ENCODE results near the gene HACD3.
"Not testable (repeated sequence)": the region's sequence is repeated elsewhere in the genome, so short reads cannot be mapped to it uniquely, and the experiment has no call there.

HACD3 gene

DNA sequence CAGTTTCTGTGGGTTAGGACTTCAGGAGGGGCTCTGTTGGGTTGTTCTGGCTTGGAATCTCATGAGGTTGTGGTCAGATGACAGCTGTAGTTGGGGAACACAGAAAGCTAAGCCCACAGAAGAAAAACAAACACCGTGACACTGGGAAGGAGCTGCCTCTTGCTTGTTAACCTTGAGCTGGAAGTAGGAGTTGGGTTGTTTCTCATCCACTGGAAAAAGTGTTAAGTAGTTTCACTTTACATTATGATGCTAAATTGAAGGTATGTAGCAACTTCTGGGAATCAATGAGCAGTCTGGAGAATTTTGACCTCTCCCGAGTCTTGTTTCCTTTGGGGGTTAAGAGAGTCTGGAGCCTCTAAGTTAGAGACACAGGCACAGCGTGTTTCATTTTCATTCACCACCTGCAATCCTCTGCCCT lies 20.4 kb downstream of the HACD3 start:
- DNase-seq, result no peak

DNA sequence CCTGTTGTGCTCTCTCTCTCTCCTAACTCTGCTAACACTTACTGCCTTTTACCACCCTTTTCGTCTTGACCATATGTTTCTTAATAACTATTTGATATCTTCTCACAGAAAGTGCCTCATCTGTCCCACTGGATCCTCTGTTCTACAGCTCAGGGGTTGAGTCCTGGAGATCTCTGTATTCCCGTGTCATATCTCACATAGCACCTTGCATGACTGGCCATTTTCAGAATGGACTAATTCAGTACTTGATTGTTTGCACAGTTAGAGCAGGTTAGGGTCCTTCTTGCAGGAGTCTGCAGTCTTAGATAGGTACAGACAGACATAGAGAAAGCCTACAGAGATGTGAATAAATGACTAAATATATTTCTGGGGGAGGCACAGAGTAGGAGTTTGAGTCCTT lies 20.9 kb downstream of the HACD3 start:
- DNase-seq, result no peak

DNA sequence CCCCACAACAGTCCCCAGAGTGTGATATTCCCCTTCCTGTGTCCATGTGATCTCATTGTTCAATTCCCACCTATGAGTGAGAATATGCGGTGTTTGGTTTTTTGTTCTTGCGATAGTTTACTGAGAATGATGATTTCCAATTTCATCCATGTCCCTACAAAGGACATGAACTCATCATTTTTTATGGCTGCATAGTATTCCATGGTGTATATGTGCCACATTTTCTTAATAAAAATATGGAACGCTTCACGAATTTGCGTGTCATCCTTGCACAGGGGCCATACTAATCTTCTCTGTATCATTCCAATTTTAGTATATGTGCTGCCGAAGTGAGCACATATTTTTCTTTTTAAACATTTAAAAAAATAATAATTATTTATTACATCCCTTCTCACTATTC lies 22.6 kb downstream of the HACD3 start:
- DNase-seq, result not testable (repeated sequence)

DNA sequence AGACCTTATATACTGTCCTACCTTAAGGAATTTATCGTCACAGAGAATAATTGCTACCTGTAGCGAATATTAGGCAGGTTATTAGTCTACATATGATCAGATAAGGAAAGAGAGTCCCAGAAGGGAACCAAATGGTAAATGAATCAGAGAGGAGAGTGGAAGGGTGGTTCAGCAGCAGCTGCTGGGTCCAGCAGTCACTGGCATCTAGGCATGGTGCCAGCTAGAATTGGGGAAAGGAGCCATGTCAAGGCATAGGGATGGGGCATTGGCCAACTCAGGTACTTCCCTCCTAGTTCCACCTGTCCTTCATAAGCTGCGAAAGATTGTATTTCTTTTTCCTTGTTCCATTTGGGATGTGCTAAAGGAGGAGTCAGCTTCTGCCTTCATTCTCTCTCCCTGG lies 23.4 kb downstream of the HACD3 start:
- DNase-seq, result no peak

DNA sequence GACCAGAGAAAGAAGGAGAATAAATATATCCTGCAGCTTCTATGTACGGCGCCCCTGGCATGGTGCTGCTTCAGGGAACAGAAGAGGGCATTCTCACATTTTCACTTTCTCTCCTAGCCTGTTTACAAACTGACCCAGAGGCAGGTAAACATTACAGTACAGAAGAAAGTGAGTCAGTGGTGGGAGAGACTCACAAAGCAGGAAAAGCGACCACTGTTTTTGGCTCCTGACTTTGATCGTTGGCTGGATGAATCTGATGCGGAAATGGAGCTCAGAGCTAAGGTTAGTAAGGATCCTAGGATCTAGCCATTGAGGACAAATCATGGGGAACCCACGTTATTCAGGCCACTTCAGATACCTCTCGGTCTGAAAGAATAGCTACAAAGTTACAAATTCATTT lies 26.4 kb downstream of the HACD3 start:
- DNase-seq, result no peak

DNA sequence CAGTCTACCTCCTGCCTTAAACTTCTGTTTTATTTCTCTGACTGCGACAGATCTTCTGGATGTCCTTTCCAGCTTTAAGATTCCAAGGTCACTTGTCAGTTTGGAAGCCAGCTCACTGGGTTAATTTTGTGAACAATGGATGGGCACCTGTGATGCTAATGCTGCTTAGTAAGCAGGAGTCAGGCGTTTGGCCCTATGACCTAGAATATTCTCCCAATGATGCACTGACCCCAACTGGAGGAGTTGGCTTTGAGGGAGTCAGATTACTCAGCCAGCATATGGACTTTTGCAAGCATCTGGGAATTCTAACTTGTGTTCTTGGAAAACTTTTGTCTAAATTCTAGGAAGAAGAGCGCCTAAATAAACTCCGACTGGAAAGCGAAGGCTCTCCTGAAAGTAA lies 28.1 kb downstream of the HACD3 start:
- DNase-seq, result no peak

DNA sequence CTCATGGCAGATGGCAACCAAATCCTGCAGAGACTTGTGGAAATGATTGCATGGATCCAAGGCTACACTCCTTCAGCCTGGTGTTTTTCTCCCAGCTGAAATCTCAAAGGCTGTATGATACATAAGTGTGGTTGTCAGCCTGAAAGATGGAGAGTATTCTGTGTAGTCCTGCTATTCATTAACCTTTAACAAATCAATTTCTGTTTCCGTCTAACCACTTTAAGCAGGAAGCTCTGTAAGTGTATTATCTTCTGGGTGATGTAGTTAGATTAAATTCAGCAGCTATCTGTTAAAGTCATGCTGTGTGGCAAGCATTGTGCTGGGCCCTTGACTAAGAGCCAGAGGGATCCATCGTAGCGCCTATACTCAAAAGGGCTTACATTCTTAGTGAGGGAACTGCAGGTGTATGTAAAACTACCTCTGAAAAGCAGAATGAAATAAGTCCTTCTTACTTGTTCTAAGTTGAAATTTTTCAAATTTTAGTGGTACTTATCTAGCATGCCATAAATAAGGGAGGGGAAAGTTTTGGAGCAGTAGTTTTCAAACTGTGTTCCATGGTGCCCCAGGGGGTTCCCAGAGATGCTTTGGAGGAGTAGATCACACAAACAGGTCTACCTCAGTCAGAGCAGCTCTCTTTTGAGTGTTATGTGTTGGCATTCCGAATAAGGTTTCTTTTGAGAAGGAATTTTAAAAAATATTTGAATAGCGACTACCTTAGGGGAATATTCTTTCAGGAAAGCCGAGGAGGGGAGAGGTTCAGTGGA lies 28.9 kb downstream of the HACD3 start:
- no peak for DNase-seq

DNA sequence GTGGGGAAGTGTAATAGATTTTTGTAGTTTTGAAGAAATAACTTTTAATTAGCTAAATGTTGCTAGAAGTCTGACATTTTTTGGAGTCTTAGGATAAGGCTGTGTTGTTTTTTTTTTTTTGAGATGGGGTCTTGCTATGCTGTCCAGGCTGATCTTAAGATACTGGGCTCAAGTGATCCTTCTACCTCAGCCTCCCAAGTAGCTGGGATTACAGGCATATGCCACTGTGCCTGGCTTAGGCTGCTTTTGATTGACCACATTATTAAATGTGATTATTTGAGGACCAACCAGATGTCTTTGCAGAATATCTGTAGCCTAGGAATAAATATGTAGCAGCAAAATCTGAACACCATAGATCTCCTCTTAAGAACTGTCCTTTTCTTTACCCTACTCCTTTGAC lies 29.7 kb downstream of the HACD3 start:
- no peak for DNase-seq

DNA sequence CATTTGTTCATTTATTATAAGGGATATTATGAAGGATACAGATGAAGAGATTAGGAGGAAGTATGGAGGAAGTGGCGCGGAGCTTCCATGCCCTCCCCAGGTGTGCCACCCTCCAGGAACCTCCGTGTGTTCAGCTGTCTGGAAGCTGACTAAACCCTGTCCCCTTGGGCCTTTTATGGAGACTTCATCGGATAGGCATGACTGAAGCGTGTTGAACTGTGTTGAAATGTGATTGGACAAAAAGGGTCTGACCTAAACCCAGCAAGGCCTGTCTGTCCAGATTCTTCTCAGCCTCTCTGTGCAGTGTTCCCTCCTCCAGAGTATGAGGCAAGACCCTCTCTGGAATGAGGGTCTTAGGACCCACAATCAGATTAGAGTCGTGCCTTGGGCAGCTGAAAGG lies 31.7 kb downstream of the HACD3 start:
- no peak for DNase-seq

DNA sequence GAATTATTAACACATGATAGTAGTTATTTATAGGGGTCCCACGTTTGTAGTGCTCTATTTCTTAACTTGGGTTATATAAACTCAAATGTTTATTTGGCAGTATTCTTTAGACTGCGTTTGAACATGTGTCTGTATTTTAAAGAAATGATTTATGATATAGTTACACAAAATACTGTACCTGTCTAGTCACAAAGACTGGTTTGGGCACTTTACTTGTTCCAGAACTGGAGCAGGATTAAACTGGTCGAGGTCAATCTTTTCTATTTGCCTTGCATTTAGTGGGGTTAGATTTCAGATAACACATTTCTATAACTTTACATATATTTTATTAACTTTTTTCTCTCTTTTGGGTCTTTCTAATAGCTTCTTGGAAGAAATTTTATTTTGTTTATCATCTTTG lies 39.5 kb downstream of the HACD3 start:
- DNase-seq, result no peak

DNA sequence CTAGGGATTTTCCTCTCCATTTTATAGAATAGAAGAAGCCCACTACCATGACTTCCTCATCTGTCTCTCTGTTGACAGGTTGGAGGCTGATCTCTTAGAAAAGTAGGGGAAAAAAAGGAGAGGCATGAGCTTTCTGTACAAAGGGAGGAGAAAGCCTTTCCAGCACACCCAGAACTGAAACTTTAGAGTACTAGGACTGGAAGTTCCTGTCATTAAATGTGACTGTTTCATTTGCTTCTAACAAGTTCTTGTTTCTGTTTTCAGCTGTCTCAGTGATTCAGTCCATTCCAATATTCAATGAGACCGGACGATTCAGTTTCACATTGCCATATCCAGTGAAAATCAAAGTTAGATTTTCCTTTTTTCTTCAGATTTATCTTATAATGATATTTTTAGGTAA lies 41.7 kb downstream of the HACD3 start:
- DNase-seq, result no peak

DNA sequence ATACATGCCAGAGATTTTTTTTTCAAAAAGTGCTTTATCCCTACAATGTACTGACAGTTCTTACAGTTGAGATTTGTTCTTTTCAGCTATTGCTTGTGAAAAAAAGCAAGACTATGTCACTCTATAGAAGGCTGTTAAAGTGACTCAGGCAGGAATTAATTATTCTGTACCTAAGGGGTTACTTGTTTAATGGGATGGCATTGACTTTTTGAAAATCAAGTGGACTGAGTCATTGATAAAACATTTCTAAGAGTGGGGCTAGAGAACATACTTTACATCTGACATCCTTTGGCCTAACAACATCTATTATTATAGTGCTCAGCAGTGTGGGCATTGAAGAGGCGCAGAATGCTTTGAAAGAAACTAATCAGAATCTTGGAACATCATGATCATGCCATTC lies 46.4 kb downstream of the HACD3 start:
- DNase-seq, result no peak

DNA sequence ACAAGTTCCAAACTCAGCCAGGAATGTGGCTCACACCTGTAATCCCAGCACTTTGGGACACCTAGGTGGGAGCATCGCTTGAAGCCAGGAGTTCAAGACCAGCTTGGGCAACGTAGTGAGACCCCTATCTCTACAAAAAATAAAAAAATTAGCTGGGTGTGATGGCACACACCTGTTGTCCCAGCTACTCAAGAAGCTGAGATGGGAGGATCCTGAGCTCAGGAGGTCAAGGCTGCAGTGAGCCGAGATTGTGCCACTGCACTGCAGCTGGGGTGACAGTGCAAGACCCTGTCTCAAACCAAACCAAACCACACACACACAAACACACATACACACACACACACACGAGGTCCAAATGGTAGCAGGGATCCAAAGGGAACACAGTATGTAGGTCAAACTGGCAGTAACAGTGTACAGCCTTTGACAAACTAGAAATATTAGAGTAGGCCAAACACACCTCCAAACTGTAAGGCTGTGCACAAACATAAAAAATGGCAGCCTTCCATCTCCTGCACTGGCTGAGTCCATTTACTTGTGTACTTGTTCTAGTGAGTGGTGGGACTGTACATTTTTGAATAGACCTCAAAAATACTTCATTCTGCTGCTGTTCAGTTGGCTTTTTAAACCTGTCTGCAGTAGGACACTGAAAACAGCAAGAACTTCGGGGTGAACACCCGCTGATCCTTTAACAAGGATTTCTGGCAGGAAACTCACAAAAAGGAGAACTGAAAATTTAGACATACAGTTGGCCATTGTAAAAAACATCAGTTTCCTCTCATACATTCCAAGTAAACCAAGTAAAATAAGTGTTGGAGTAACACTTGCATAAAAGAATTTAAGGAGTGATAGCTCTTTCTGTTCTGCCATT lies 47.1 kb downstream of the HACD3 start:
- DNase-seq, result no peak

DNA sequence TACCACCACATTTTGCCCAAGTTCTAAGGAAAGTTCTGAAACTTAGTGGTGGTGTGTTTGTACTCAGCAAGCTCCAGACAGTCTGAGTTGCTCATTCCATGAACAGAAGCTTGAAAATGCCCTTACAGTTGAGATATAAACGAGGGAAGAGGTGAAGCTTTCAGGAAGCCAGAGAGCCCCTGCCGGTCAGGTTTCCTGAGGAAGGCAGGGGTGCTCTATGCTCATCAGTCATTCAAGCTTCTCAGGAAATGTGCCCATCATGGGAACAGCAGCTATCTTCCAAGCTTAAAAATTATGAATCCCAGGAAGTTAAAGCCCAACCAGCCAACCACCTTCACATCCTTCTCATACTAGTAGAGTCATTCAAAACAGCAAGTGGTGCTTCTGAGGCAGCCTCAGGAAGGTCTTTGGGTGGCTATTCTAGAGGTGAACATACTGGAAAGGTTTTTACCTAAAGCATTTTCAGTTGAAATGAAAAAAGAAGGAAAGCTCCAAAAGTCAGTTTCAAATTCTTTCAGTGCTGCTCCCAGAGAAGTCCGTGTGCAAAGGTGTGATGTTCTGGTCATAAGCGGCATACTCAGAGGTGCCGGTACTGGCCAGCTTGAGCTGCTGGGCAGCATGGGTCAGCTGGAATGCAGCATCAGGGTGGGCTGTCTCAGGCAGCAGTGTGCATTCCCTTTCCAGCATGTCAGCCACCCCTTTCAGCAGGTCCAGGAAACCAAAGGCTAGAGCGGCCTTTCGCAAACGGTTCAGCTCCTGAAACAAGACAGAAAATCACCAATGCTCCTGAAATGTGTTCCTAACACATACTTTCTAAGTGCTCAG lies 48.9 kb downstream of the HACD3 start:
- no peak for DNase-seq

DNA sequence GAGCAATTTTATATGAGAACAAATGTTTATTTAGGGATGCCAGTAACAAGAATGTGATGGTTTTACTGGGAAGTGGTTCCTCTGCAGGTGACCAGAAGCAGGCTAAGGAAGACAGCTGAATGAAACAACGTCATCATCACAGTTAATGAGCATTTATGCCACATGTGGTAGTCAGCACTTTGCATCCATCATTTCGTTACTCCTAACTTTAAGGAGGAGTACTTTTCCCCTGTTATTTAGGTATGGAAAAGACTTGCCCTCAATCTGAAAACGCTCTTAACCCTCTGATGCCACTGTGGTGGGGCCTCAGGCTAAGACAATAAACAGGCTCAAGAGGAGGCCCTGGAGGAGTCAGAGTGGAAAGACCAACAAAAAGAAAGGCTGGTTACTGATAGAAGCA lies 49.5 kb downstream of the HACD3 start:
- DNase-seq, result no peak

DNA sequence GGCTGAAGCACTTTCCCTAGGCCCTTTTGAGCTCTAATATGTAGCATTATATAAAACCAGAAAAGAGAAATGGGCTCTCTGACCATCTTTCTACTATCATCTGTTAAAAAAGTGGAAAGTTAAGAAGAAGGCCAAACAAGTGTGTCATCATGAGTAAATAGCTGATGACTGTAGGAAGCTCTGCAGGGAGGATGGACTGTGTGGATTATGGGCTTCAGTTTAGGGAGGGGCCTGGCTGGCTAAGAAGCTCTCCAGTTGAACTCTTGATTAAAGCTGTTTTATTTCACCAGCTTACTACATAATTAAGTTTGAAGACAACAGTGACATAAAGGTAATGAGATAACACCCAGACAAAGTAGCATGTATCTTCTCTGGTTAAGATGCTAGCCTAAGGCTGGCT lies 50.0 kb downstream of the HACD3 start:
- no peak for DNase-seq

DNA sequence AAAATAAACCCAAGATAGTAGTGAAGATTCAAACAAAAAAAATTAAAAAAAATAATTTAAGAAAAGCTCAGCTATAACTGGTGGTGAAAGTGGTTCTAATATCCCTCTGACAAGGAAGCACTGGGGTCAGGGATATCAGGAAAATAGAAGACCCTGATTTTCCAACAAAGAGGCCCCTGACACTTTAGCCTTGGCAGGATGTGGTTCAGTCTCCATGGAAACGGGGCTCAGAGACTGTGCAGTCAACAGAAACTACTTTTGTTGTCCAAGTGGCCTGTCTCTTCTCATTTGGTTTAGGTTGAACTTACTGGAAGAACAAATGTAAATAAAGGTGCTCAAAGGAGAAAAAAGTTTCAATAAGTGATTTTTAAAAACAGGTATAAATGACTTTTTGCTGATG lies 53.4 kb downstream of the HACD3 start:
- peak; percentile 16 to 18 for DNase-seq

DNA sequence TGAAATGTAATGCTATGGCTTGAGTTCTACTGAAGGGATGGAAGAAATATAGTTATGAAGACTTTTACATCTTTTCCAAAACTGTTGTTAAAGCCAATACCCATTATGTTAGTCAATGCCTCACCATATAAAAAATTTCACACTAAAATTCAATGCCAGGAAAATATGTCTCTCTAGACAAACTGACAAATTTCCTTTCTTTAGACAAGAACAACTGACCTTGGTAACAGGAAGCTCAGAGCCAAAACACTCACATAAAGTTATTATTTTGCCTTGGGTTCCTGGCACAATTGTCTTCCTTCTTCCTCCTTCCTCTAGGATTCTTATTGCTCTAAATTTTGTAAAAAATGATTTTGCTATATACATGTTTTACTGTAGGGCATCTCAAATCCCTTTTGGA lies 54.0 kb downstream of the HACD3 start:
- no peak for DNase-seq

DNA sequence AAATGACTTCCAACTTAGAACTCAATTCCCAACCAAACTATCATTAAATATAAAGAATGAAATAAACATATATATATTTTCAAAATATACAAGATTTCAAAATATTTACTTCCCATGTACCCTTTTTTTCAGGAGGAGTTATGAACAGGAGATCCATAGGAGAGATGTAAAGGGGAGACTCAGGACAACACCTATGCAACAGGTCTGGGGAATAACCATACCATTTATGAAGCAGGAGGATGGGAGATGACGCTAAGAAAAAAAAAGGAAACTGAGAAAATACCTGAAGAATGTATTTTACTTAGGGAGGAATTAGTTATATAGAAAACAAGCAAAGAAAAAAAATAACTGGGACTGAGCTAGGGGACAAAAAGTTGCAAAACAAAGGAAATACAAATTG lies 56.8 kb downstream of the HACD3 start:
- no peak for DNase-seq

DNA sequence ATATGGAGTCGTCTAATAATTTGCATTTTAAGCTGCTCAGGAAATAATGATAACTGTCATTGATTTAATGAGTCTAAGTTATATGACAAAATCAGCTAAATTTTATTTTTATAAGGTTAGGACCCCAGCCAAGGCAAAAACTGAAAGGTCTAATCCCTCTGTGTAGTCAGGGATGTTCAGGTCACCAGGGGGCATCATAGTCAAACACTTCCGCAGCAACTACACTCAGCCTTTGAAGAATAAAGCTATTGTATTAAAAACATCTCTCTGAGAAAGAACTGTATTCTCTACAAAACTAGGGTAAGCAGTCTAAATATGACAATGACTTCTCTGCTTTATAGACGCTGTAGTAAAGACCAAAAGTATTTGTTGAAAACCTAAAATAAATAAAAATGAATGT lies 65.7 kb downstream of the HACD3 start:
- DNase-seq, result peak in 1 of 2 donors; percentile 17

DNA sequence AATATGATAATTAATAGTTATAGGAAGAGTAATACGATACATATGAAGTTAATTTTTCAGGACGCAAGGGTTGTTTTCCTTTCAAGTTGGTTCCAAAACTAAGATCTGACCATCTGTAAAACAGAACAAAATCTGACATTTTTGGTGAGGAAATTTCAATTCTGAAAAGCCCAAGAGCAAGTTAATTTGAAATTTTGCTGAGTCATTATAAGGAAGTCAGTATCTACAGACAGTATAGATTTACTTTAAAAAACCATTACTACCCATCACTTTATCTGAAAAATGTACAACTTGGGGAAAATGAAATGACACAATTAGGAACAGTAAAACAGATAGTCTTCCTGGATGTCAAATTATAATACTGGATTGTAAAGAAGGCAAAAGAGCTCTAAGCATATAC lies 68.2 kb downstream of the HACD3 start:
- no peak for DNase-seq

DNA sequence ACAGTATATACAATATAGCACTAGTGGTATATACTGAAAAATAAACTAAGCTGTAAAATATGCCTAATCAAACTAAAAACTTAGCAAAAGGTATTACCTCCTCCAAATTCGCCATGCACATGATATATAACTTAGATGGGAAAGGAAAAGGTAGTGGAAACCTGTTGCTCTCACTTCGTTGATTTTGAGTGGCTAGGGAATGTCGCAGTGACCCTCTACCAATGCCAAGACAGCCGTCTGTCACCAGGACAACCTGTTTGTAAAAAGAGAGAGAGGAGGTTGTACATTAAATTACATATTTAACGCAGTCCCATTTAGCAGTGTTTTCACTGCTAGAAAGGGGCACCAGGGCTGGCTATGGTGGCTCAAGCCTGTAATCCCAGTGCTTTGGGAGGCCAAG lies 69.4 kb downstream of the HACD3 start:
- no peak for DNase-seq

DNA sequence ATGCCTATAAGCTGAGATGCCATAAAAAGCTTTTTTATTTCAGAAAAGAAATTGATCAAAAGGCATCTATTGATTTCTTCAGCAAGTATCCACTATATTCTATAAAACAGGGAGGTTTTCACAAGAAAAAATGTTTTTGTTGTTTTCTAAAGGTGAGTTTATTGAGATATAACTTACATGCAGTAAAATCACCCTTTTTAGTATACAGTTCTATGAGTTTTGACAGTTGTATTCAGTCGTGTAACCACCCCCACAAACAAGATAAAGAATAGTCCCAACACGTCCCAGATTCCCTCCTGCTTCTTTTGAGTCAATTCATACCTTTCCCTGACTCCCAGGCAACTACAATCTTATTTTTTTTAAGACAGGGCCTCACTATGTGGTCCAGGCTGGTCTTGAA lies 72.9 kb downstream of the HACD3 start:
- DNase-seq, result no peak

DNA sequence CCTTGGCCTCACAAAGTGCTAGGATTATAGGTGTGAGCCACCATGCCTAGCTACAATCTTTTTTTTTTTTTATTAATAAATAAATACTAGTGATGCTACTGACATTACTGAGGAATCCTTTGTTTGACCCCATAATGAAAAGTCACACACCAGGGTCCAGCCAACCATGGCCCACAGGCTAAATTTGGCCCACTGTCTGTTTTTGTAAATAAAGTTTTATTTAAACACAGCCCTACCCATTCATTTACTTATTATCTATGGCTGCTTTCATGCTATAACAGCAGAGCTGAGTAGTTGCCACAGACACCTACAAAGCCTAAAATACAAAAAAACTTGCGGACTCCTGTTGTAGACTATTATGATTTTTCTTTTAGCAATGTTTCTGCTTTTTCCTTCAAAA lies 73.3 kb downstream of the HACD3 start:
- no peak for DNase-seq

Measured in activated CD4-positive, alpha-beta T cell treated with anti-CD3 and anti-CD28 coated beads for 4 hours (primary cell).